HT-29 (cell line): ENCODE results near the gene IPPK. TPM values are rescaled to one million over a fixed set of nuclear protein-coding genes. Genes with fewer than 3 reads are reported as not detected.

Source experiments
- DNase-seq: peaks from one replicate; pipeline ENCODE4 v3.0.0-alpha.2; 2015; ENCODE audit warnings: low spot score
- total RNA-seq: library from RNA; depleted of rRNA; stranded (reverse); fragments of >200 nt; shearing (Covaris generic); gene quantifications from 2 replicates; pipeline ENCODE4 v1.2.3, GENCODE V29; 2014

Gene IPPK
- total RNA-seq, 1 experiment from 2014 or later: 16.5 TPM

DNA sequence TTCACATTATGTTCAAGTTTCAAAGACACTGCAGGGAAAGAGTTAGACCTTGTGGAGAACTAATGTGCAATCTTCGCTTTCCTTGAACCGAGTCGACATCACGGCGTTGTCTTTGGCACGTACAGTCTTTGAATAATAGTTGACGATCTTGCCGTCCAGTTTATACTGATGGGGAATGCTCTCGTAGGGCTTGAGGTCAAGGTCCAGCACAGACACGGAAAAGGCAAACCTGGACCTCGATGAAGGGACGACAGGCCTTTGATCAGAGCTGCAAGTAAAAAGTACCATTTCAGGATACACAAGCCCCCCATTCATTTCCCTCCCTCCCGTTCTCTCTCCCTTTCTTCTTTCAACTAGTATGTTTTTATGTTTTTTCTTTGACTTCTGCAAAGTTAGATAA, 54.1 kb downstream of the IPPK start:
- DNase-seq: no peak

DNA sequence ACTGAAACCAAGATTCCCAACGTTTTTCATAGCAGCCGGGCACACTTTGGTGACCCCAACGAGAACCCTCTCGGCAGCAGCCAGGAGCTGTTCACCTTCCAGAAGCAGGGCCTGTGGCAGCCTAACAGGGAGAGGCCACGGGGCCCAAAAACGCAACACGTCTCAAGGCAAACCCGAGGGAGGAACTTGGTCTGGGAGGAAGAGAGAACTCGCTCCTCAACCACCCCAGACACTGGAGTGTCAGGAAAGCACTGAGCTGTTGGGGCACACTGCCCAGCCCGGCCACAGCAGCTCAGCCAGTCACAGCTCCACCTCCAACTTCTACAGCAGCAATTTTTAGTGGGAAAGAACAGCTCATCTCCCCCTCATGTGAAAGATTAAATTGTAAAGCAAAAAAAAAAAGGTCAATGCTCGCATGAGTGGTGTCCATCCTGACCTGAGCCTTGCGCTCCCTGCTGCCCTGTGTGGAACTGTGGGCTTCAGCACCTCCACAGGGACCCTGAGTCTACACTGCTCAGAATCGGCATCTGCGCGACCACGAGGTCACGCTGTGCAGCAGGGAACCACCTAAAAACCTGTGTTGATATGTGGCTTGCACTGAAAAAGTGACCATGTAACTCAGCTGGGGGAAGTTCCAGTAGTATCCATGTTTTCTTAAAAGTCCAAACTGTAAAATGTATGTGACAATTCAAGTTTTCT, 55.0 kb downstream of the IPPK start:
- no peak for DNase-seq

DNA sequence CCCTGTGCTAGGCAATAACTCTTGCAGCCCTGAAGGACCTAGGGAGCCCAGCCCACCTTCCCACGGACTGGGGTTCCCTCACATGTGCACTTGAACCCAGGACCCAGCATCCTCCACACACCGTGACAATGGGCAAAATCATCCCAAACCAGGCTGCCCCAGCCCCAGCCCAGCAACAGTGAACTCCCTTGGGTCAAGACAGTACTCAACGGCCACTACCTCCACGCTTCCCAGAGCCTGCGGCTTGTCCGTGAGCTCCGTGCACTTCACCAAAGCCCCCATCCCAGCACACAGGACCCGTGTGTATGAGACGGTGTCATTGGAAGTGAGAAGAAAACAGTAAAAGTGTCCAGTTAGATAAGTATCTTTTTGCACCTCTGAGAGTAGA, 55.8 kb downstream of the IPPK start:
- no peak for DNase-seq

DNA sequence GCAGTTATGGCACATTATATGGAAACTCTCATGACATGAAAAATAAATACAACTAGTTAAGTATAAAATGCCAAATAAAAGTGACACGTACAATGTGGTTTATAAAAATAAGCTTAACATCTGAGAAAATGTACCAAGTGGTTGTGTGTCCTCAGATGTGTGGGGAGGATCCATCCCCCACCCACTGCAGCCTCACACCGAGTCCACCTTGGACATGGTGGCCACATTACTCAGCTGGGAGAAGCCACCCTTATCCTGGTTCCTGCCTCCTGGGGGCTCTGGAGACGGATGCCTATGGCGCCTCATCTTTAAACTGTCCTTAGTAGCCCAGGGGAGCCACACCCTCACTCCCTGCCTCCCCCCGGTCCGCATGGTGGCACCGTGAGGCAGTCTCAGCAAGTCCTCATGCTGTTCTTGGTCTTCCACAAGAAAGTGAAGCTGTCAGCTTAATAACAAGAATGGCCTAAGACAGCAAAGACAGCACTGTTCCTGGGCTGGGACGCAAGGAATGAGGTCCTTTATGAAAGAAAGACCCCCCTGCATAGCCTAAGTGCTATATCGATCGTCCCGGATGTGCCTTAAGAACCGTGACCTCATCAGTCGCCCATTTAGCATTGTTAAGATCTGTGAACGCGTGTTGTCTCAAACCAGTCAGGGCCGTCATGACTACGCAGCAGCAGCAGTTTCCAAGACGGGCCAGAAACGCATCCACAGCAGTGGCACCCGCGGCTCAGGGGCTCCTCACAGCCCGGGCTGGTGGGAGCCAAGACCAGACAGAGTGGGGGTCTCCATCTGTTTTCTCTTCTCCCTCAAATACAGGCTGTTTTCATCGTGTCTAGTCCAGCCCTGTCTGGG, 56.4 kb downstream of the IPPK start:
- no peak for DNase-seq

DNA sequence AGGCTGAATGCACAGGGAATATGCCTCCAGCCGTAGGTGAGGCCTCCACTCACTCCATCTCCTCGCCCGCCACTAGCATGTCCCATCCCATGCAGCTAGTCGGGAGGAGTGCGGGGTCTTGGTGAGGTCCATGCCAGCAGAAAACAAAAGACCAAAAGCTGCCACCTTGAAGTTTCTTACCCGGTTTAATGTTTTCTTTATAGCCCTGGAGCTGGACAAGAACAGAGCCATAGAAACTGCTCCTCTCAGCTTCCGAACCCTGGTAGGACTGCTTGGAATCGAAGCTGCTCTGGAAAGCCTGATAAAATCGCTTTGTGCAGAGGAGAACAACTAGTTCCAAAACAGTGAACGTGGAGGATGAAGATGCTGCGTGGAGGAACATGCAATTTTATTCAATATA, 57.1 kb downstream of the IPPK start:
- DNase-seq: no peak

DNA sequence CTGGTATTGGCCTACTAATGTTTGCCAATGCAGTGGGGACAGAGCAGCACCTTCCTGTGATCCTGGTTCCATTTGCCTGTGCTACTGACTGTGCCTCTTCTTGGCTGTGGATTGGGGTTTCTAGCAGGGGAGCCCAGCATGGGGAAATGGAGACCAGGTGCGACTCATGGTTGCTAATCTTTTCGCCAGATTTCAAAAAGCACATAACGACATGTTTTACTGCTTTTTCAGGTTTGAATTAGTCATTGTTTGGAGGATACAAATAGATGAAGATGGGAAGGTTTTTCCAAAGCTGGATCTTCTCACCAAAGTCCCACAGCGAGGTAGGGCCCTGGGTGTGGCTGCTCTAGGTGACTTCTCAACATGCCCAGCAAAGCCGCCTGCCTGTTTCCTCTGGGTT, 57.6 kb downstream of the IPPK start:
- DNase-seq: no peak

DNA sequence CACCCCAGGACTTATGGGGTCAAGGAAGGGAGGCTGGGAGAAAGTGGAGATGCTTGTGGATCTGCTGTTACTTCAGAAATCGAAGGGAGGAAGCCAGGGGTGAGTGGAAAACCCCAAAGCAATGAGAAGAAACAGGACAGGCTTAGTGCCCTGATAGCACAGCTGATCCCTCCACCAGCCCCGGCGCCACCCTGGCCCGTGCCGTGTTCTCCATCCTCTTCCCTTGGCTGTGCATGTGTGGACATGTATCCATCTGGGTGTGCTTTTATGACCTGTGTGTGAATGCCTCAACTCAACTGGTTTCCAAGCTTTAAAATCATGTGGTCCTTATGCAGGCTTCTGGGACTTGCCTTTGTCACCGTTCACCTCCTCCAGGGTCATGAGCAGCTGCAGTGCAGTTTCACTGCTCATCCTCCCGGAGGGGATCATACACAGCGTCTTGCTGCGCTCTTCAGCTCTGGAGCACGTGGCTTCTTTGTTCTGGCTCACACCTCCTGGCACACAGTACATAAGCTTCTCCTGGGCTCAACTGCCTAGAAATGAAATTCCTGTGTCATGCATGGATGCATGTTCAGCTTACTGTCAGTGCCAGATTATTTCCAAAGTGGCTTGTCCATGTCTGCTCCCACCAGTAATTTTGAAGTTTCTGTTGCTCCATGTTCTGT, 58.2 kb downstream of the IPPK start:
- DNase-seq: no peak

DNA sequence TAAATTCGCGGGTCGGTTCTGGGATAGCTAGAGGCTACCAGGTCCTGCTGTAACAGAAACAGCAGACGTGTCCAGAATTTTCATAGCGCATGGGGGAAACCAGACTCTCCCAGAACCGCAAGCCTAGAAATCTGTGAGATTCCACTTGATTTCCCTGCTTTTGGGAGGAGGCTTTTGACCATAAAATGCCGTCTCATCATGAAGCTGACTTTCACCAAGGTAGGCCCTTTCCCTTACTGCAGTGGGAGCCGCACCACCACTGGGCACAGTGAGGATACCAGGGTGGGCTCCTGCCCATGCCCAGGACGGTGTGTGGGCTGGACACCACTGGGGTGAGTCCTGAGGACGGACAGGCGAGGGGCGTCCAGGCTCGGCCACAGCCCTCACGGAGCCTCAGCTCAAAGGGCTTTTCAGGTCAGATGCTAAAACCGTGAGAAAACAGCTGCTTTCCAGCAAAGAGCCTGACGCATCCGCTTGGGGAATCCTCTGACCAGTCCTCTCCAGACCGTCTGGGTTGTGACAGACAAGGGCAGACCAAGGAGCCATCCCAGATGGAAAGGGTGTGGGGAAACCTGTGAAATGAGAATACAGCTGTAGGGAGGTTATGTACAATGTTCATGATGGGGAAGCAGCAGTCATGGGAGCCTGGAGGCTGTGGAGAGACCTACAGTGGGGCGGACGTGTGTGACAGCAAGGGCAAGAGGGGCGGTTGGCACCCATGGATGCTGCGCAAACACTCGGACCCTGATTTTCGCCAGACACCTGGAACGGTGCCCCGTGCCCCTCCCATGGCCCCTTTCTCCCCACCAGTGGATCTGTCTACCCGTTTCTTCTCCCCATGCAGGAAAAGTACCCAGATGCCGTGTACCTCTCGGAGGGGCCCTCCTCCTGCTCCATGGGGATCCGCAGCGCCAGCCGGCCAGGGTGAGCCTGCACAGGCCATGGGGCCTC, 59.2 kb downstream of the IPPK start:
- DNase-seq: no peak

DNA sequence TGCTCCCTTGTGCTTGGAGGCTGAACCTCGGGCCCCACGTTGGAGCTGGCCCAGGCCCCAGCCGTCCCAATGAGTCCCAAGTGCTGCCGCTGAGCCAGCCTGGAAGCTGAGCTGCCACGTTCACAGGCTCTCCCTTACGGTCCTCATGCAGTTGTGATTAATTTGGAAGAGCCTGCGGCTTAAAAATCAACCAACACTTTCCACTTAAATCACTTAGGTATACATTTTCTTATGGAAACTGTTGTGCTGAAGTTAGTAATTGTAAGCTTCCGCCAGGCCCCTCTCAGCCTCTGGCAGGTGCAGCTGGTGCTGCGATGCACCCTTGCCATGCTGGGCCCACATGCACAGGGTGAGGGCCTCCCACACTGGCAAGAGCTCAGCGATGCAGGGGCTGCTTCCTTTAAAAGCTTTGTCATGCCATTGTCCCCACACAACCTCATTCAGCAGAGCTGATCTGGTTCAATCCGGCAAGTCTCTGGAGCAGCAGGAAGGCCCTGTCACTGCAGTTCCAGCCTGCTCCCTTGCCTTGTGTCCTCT, 61.0 kb downstream of the IPPK start:
- DNase-seq: no peak

DNA sequence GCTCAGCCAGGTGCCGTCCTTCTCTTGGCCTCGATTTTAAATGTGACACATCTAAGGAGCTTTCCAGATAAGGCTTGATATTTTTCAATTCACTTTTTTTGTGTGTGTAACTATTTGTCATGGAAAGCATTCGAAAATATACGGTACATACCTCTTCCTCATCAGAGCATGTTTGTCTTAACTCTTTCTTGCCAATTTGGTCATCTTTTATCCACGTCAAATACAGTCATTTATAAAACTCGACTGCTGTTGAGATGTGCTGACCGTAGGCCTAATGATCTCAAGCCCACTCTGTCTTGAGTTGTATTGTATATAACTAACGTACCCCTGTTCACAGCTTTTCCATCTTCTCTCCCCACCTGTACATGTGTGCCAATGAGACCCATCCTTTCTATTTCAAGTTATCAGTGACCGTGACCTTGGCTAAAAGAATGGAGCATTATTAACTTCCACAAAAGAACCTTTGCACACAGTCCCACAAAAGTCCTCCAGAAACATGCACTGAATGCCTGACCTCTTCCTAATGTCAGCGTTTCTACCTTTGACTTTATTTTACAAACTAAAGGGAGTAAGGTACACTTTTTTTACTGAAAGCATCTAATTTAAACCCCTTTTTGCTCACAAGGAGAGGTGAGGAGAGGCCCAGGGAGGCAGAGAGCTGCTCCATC, 61.6 kb downstream of the IPPK start:
- DNase-seq: no peak

DNA sequence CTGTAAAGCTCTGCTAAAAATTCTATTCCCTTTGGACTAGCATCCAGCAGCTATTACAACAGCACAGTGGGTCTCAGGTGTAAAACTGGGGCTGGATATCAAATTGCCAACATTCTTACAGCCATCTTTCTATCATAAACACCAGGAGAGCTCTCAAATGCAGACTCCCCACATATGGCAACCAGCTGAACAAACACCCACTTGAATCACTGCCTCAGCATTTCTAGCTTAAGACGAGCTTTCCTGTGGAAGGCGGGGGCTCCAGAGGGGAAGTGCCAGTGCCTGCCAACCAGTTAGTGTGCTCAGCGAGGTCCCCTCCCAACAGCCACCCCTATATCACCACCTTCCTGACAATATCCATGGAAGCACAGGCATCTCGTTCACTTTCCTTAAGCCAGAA, 62.2 kb downstream of the IPPK start:
- no peak for DNase-seq

DNA sequence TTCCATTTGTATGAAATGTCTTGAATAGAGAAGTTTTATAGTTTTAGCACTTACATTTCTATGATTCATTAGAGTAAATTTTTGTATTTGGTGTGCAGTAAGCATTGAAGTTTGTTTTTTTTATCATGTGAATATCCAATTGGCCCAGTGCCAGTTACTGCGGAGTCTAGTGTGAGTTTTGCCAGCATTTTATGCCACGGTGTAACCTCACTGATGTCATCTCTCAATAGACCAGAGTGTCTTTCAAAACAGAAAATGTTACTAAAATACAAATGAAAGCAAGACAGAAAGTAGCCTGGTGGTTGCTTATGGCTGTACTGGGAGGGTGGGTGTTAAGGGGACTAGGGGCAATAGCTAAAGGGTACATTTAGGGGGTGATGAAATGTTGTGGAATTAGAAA, 62.8 kb downstream of the IPPK start:
- DNase-seq: no peak

DNA sequence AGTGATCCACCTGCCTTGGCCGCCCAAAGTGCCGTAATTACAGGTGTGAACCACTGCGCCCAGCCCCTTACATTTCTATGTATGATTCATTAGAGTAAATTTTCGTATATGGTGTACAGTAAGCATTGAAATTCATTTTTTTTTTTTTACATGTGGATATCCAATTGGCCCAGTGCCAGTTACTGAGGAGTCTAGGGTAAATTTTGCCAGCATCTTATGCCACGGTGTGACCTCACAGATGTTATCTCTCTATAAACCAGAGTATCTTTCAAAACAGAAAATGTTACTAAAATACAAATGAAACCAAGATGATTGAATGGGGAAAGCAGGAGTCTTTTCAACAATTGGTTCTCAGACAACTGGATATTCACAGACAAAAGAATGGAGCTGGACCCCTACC, 64.7 kb downstream of the IPPK start:
- DNase-seq: no peak

DNA sequence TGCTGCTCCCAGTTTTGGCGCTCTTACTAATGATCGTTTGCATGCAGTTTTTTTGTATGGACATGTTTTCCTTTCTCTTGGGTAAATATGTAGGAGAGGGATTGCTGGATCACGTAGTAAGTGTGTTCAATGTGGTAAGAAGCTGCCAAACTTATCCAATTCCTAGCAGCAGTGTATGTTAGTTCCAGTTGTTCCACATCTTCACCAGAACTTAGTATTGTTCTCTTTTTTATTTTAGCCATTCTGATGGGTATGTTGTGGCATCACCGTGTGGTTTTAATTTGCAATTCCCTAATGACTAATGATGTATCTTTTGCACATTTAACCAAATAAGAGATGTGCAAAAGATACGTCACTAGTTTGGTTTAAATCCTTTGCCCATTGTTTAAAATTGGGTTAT, 65.9 kb downstream of the IPPK start:
- no peak for DNase-seq

DNA sequence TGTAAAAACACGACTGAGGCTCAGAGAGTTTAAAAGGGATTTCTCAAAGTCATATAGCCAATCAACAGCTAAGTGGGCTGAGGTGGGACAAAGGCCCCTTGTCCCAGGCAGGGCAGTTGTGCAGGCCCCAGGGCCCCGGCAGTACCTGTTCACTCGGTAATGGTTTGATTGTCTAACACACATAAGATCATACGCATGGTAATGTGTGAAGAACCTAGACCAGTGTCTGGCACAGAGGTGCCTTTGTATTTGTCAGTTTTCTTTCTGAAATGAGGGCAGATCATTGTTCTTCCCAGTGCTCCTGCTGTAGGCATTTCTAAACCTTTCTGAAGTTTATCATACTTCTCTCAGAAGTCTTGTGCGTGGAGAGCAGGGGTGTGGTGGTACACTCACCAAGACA, 66.8 kb downstream of the IPPK start:
- DNase-seq: no peak

DNA sequence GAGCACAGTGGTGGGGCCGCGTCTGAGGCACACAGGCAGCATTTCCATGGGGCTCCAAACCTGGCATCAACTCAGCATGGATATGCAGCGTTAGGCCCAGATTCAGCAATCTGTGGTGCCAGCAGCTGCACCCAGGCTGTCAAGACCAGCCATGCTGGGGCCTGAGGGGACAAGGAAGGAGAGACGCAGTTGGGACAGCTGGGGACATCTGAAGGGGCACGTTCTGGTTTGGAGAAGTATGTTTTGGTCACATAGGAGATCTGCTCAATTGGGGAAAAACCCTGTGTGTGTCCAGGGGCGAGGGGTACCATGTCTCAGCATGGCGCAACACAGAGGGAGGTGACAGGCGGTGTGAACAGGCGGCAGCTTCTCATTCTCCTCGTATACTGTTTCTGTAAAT, 67.5 kb downstream of the IPPK start:
- DNase-seq: no peak

DNA sequence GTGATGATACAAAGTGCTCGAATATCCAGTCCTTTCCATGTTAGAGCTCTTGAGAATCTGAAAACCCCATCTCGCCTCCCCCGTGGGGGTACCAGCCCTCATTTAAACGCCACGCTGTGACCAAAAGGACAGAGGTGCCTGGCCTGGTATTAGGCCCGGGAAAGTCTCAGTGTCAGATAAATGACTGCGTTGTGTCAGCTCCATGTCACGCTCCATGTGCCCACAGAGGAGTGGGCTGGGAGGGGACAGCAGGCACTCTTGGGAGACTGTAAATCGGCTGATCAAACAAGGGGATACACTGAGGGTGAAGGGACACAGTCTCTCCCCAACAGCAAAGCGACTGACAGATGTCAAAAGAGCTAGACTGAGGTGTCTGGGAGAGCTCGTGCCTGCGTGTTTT, 68.5 kb downstream of the IPPK start:
- DNase-seq: no peak

DNA sequence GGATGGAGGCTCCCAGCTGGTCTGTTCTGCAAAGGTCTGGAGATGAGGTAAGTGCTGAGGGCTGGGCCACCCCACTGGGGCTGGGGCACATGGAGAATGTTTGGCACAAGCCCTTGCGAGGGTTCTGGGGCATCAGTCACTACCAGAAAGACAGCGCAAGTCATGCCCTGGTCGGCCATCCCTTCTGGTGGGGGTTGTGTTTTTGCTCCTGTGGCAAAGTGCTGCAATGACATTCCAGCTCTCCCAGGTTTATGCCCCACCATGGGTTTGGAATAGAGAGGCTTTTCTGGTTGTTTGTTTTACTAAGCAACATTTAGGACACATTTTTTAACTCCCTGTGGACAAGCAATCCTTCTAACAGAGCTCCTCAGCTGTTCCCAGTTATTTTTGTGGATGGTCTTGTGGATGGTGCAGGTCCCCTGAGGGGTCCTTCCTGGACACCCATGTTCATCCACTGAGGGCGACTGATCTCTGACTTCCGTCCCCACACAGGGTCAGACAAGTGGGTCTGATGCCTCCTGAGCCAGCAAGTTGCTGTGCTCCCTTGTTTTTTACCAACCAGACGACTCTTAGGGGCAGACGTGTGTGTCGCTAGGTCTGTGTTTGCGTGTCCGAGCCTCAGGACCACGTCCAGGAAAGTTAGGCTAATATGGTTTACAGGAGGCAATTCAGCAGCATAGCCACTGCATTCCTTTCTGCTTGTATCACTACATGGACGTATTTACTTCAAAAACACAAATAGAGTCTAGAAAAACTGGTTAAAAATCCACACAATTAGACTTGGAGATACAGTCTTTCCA, 69.3 kb downstream of the IPPK start:
- DNase-seq: no peak

DNA sequence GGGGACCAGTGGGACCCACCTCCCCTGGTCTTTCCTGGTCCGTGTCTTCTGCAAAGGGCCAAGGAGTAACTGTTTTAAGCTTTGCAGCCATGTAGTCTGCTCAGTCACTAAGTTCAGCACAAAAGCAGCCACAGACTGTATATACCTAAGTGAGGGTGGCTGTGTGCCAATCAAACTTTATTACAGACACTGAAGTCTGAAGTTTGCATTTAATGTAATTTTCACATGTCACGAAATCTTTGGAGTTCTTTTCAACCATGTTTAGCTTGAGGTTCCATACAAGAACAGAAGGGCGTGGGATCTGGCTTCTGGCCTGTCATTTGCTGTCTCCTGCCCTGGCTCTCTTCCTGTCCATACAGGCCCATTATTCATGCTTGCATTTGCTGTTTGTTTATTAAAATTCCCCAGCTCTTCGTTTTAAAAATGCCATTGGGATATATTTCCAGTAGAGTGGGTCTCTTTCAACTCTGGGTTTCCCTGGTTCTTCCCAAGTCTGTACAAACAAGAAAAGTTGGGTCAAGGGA, 69.9 kb downstream of the IPPK start:
- no peak for DNase-seq

DNA sequence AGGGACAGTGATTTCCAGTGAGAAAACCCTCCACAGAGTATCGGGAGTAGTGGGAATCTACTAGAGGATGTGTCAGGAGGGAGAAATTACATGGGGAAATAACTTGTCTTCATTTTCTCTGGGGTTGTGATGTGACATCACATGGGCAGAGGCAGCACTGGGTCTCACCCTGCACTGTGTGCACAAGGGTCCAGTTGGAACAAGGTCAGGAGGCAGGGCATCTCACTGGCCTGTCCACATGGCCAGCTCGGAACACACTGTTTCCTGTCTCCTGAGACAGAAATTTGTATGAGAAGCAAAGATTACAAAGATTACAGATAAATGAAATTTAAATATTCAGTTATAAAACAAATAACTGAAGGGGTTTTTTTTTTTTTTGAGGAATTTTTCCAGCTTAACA, 71.5 kb downstream of the IPPK start:
- no peak for DNase-seq
